Esophagus squamous epithelium (tissue), 5 donors: ENCODE measurements around the gene SEMA4C. TPM values are rescaled to one million over a fixed set of nuclear protein-coding genes. Genes with fewer than 3 reads are reported as not detected.

Experiments used
- DNase-seq: peaks from one replicate; lab custom pipeline; 2025; lab: John Stamatoyannopoulos, UW
- H3K27ac ChIP-seq, 4 donors: fragments of 200-600 bp; sonication (generic); one replicate each; pipeline ENCODE4 v1.5.1; 2016 to 2019; ENCODE audit warnings: mild to moderate bottlenecking in 1 of 4
- H3K27me3 ChIP-seq, 4 donors: fragments of 200-600 bp; sonication (generic); 1 replicate in 3 of 4; 2 replicates in 1 of 4; pipeline versions ENCODE4 v1.5.1 to v1.6.0; 2017 to 2021; ENCODE audit warnings: antibody characterized with exemption in 1 of 4
- H3K36me3 ChIP-seq, 3 donors: fragments of 200-600 bp; sonication (generic); one replicate each; pipeline ENCODE4 v1.5.1; 2016 to 2019
- H3K4me1 ChIP-seq, 3 donors: fragments of 200-600 bp; sonication (generic); one replicate each; pipeline ENCODE4 v1.5.1; 2017 to 2019
- H3K4me3 ChIP-seq, 4 donors: fragments of 200-600 bp; sonication (generic); 1 replicate in 3 of 4; 2 replicates in 1 of 4; pipeline ENCODE4 v1.5.1; 2016 to 2019; ENCODE audit warnings: mild to moderate bottlenecking in 2 of 4, moderate library complexity in 1 of 4
- H3K9me3 ChIP-seq, 3 donors: fragments of 200-600 bp; sonication (generic); one replicate each; pipeline ENCODE4 v1.5.1; 2016 to 2019
- CTCF ChIP-seq, 6 experiments: fragments of 450-650 bp in 4 of 6; fragments of 200-600 bp in 2 of 6; sonication (generic) in 2 of 6; IDR thresholded peaks; one replicate each; pipeline ENCODE4 v1.5.1; 2016 to 2019; ENCODE audit warnings: antibody characterized with exemption in 6 of 6, mild to moderate bottlenecking in 4 of 6, moderate library complexity in 4 of 6
- POLR2A ChIP-seq, 4 donors: fragments of 450-650 bp; IDR thresholded peaks; one replicate each; pipeline ENCODE4 v1.6.1; 2017; ENCODE audit warnings: antibody characterized with exemption in 4 of 4, mild to moderate bottlenecking in 4 of 4, moderate library complexity in 3 of 4
- WGBS, 2 donors: methylation state at CpG; one replicate each; pipeline ENCODE4 v1.1.5; 2018; 5-methylcytosine and 5-hydroxymethylcytosine counted together
- intact Hi-C: fragments of 100-400 bp; cut with DNase I; formaldehyde crosslinking; loops from one replicate; pipeline ENCODE4 v1.15.0; 2022
- total RNA-seq, 4 donors: library from RNA; depleted of rRNA; stranded (reverse); fragments of >200 nt; gene quantifications; one replicate each; pipeline ENCODE4 v1.1.0, GENCODE V29; 2016
- donor health status: DM: yes; HTN: yes; CAD: no.

Gene SEMA4C
- total RNA-seq, 4 donors from 2014 or later: 7.4 to 23.8 (median 12.8) TPM

DNA sequence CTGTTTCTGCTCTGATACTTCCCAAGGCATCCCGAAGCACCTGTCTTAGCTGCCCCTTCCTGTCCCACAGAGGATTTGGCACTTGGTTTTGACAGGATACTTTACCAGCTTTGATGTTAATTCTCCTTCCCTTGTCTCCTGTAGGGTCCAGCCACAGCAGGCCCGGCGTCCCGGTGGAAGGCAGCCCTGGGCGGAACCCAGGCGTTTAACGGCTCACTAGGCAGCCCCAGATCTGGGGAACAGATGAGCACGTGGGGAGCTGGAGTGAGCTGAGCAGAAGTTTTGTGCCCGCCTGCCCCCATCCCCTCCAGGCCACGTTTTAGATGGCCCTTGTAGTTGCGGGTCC lies 37.5 kb downstream of the SEMA4C start:
- TF ChIP-seq POLR2A (IDR thresholded peaks at IDR 0.05) (no peak), CTCF (IDR thresholded peaks at IDR 0.05) (no peak)
- H3K4me3 ChIP-seq: no peak overlapping the region
- no peaks in the 10 kb centered on the region for H3K9me3 ChIP-seq
- H3K27ac ChIP-seq: peak overlapping the region in 2 of 4 donors; percentile 44 to 50
- H3K4me1 ChIP-seq: peaks cover 0 to 16% (median 0%) of the 10 kb centered on the region in 3 donors
- H3K36me3 ChIP-seq: peaks cover 20 to 91% (median 20%) of the 10 kb centered on the region in 3 donors
- WGBS, 2 donors: 62 to 67% methylated on average over 1 to 2 of the region's 11 CpGs
- no peak for DNase-seq
- intact Hi-C loops: no loop called here
- H3K27me3 ChIP-seq: no peaks in the 10 kb centered on the region

DNA sequence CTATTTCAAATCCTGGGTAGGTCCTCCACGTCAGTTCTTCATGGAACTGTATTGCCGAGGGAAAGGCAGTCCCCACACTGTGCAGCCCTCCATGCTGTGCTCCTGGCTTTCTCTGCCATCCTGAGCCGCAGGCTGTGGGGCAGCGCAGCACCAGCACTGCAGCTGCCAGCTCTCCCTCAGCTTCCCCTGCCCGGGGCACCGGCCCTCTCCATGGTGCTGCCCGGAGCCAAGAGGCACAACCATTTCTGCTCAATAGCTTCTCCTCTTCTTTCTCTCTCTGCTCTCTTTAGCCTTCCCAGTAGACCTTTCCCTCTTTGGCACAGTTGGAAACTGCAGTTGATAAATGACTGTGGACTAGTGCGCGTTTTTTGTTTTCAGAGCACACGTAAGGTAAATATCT lies 38.2 kb downstream of the SEMA4C start:
- 63 to 64% methylated on average over 10 of the region's 10 CpGs for WGBS, 2 donors
- peaks cover 22 to 91% (median 23%) of the 10 kb centered on the region in 3 donors for H3K36me3 ChIP-seq
- H3K9me3 ChIP-seq: no peaks in the 10 kb centered on the region
- no peak for DNase-seq
- no peak overlapping the region for H3K4me3 ChIP-seq
- no peak overlapping the region for H3K27ac ChIP-seq
- H3K4me1 ChIP-seq: peaks cover 0 to 16% (median 0%) of the 10 kb centered on the region in 3 donors
- H3K27me3 ChIP-seq: no peaks in the 10 kb centered on the region
- TF ChIP-seq CTCF (IDR thresholded peaks at IDR 0.05) (no peak), POLR2A (IDR thresholded peaks at IDR 0.05) (no peak)
- intact Hi-C loops: no loop called here

- no peak overlapping the region for H3K27ac ChIP-seq
- intact Hi-C loops: no loop called here
- peaks cover 0 to 16% (median 0%) of the 10 kb centered on the region in 3 donors for H3K4me1 ChIP-seq
- H3K27me3 ChIP-seq: no peaks in the 10 kb centered on the region
- H3K4me3 ChIP-seq: no peak overlapping the region
- TF ChIP-seq POLR2A (IDR thresholded peaks at IDR 0.05) (no peak), CTCF (IDR thresholded peaks at IDR 0.05) (no peak)
- H3K9me3 ChIP-seq: no peaks in the 10 kb centered on the region
- WGBS, 2 donors: 65 to 83% methylated on average over 1 to 5 of the region's 5 CpGs
- no peak for DNase-seq
- peaks cover 27 to 98% (median 29%) of the 10 kb centered on the region in 3 donors for H3K36me3 ChIP-seq
Observed at GRCh38 chr2:96830044-96830562, 39.8 kb downstream of the SEMA4C start.

- Histone ChIP-seq H3K4me3 (no peak overlapping the region), H3K36me3 (peaks cover 28 to 95% (median 29%) of the 10 kb centered on the region in 3 donors), H3K4me1 (peaks cover 0 to 20% (median 0%) of the 10 kb centered on the region in 3 donors), H3K27ac (no peak overlapping the region), H3K9me3 (no peaks in the 10 kb centered on the region), H3K27me3 (no peaks in the 10 kb centered on the region)
- DNase-seq: no peak
- intact Hi-C loops: no loop called here
- TF ChIP-seq CTCF (IDR thresholded peaks at IDR 0.05): no peak
- no peak for TF ChIP-seq POLR2A (IDR thresholded peaks at IDR 0.05)
- WGBS, 2 donors: 91 to 92% methylated on average over 13 of the region's 13 CpGs
Observed at GRCh38 chr2:96828874-96829273, 41.0 kb downstream of the SEMA4C start.

DNA sequence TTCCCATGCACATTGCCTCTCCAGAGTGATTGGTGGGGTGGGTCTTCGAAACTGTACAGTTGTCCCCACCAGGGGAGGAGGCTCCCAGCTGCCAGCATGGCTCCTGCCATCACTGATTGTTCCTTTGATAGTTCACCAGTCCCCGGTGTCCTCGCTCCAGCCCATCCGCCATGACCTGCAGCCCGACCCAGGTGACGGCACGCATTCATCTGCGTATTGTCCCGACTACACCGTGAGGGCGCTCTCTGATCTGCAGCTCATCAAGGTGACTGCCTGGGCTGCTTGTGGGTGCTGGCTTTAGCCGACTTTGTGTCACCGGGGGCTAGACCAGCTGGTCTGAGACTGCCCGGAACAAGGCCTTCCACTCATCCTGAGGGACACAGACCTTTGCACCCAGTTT lies 41.4 kb downstream of the SEMA4C start:
- 86 to 92% methylated on average over 2 to 12 of the region's 14 CpGs for WGBS, 2 donors
- H3K36me3 ChIP-seq: peaks cover 28 to 94% (median 29%) of the 10 kb centered on the region in 3 donors
- intact Hi-C loops: no loop called here

More for the DNA sequence above, 41.4 kb downstream of the SEMA4C start:
- TF ChIP-seq CTCF (IDR thresholded peaks at IDR 0.05) (no peak), POLR2A (IDR thresholded peaks at IDR 0.05) (no peak)
- no peak for DNase-seq
- H3K27ac ChIP-seq: no peak overlapping the region
- H3K27me3 ChIP-seq: no peaks in the 10 kb centered on the region
- no peak overlapping the region for H3K4me3 ChIP-seq
- peaks cover 0 to 21% (median 0%) of the 10 kb centered on the region in 3 donors for H3K4me1 ChIP-seq
- H3K9me3 ChIP-seq: no peaks in the 10 kb centered on the region
